Activated CD8-positive, alpha-beta memory T cell treated with anti-CD3 and anti-CD28 coated beads, Interleukin-2, amount 10 ng/mL, durations not matched to agents 7 days and 5 days (primary cell): ENCODE data around the gene MED15. TPM values are rescaled to one million over a fixed set of nuclear protein-coding genes. Genes with fewer than 3 reads are reported as not detected.
"Not testable (repeated sequence)": the region's sequence is repeated elsewhere in the genome, so short reads cannot be mapped to it uniquely, and the experiment has no call there.

Source experiments
- ATAC-seq: fragments of 150-1000 bp; cut with Tn5 transposase; one replicate; pipeline ENCODE4 v1.10.0; 2021; ENCODE audit warnings: moderate library complexity
- CTCF ChIA-PET: fragments of 350-600 bp; sonication (Branson Sonifier 250); formaldehyde crosslinking; loops from one replicate; lab custom pipeline; 2021; ENCODE audit warnings: antibody characterized with exemption; lab: Charles Lee
- DNase-seq: peaks from one replicate; pipeline ENCODE4 v3.0.0-alpha.2; 2020
- H3K27ac Mint-ChIP-seq: one replicate; pipeline ENCODE4 v1.8.0; 2021; ENCODE audit warnings: mild to moderate bottlenecking, mixed read lengths
- H3K27me3 Mint-ChIP-seq: one replicate; pipeline ENCODE4 v1.8.0; 2021; ENCODE audit warnings: mixed read lengths
- H3K36me3 Mint-ChIP-seq: one replicate; pipeline ENCODE4 v1.8.0; 2021; ENCODE audit warnings: mild to moderate bottlenecking, mixed read lengths
- H3K4me1 Mint-ChIP-seq: one replicate; pipeline ENCODE4 v1.8.0; 2021; ENCODE audit warnings: mixed read lengths
- H3K4me3 Mint-ChIP-seq: one replicate; pipeline ENCODE4 v1.8.0; 2021; ENCODE audit warnings: mild to moderate bottlenecking, moderate library complexity, mixed read lengths
- H3K9me3 Mint-ChIP-seq: one replicate; pipeline ENCODE4 v1.8.0; 2022; ENCODE audit warnings: low read depth, mixed read lengths
- total RNA-seq, 2 experiments: library from RNA; stranded (reverse); gene quantifications; one replicate each; pipeline ENCODE4 v1.2.3, GENCODE V29; 2021

Gene MED15
- total RNA-seq, 2 experiments from 2014 or later = 145 to 179 TPM

DNA sequence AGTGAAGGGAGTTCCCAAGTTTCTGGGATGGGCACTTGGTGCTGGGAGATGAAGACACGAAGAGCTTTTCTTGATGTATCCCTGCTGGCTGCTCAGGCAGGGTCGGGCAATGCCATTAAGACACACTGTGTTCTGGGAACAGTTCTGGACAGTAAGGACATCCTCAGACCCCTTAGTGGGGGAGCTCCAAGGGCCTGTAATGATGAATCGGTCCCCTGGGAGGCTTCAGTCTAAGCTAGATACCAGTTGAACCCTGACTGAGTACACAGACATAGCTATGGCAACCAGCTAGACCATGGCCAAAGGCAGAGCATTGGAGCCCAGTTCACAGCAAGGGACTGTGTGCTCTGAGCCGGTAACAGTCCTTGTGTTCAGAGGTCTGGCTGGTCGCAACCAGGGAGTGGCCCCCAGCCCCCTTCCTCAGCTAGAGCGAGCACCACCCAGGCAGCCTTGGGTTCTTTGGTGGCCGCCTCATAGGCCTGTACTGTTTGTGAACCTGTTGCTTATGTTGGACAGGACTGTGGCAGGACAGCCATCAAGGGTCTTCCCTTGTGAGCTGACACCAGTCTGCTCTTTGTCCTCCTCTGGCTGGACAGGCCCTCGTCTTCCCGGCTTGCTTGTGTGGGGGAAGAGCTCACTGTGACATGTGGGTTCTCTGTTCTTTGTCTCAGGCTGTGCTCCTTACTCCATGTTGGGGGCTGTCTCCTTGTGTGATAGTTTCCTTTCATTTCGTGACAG, 25.0 kb downstream of the MED15 start:
- Mint-ChIP-seq H3K36me3 (peaks cover 46% of the 10 kb centered on the region), H3K27me3 (no peaks in the 10 kb centered on the region), H3K27ac (peak overlapping the region; percentile 26), H3K9me3 (no peaks in the 10 kb centered on the region), H3K4me3 (no peak overlapping the region), H3K4me1 (peaks cover 48% of the 10 kb centered on the region)
- ATAC-seq (no peak), DNase-seq (no peak)
- CTCF ChIA-PET = interaction anchor here (1.1 kb wide), 1 partner anchor 32 kb away, joined by 3 read pairs; no protein-coding TSS in a partner anchor

GRCh38 chr22:20533095-20533878, 25.9 kb downstream of the MED15 start:
- CTCF ChIA-PET = interaction anchor here (1.1 kb wide), 1 partner anchor 31 kb away, joined by 3 read pairs; no protein-coding TSS in a partner anchor
- DNase-seq (no peak), ATAC-seq (no peak)
- Mint-ChIP-seq H3K4me1 (peaks cover 42% of the 10 kb centered on the region), H3K36me3 (peaks cover 46% of the 10 kb centered on the region), H3K27me3 (no peaks in the 10 kb centered on the region), H3K27ac (peak overlapping the region; percentile 64), H3K9me3 (no peaks in the 10 kb centered on the region), H3K4me3 (no peak overlapping the region)

- peak overlapping the region; percentile 41 for H3K27ac Mint-ChIP-seq
- peaks cover 46% of the 10 kb centered on the region for H3K36me3 Mint-ChIP-seq
- CTCF ChIA-PET = no interaction called here
- no peaks in the 10 kb centered on the region for H3K9me3 Mint-ChIP-seq
- ATAC-seq (no peak), DNase-seq (no peak)
- H3K4me1 Mint-ChIP-seq = peaks cover 39% of the 10 kb centered on the region
- no peak overlapping the region for H3K4me3 Mint-ChIP-seq
- H3K27me3 Mint-ChIP-seq = no peaks in the 10 kb centered on the region
Observed at GRCh38 chr22:20533879-20534265, 26.5 kb downstream of the MED15 start.

DNA sequence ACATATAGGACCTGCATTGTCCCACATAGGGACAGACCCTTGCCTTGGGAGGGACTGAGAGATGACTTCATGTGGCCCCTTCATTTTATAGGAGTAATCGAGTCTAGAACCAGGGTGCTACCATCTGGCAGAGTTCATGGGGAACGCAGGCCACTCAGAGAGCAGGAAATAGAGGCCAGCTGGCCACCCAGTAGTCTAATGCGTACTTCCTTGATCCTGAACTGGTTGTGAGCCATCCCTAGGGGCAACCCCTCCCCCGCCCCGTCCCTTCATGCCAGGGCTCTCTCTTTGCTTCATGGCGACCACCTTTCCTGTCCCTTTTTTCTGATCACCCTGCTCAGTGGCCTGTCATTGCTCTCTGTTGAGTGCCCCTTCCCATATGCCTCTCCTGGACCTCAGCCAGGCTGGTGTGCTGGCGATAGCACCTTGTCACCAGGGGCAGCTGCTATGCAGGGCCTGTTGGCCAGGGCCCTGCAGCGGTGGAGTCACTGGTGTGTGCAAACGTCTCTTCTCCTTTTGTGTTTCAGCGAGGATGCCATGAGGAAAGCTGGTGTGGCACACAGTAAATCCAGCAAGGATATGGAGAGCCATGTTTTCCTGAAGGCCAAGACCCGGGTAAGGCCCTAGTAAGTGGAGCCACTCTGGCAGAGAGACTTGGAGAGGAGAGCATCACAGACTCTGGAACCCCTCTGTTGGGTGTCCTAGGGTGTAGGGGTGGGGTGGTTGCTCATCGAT, 29.3 kb downstream of the MED15 start:
- H3K4me1 Mint-ChIP-seq = peaks cover 30% of the 10 kb centered on the region
- ATAC-seq = no peak
- CTCF ChIA-PET = no interaction called here

GRCh38 chr22:20537325-20537756, 29.9 kb downstream of the MED15 start:
- CTCF ChIA-PET = interaction anchor here (1.0 to 1.2 kb wide), 2 partner anchors 10 to 34 kb away, joined by 4 read pairs; no protein-coding TSS in a partner anchor
- ATAC-seq = no peak
- no peaks in the 10 kb centered on the region for H3K9me3 Mint-ChIP-seq
- H3K4me3 Mint-ChIP-seq = no peak overlapping the region
- H3K4me1 Mint-ChIP-seq = peaks cover 24% of the 10 kb centered on the region
- no peak overlapping the region for H3K27ac Mint-ChIP-seq
- no peaks in the 10 kb centered on the region for H3K27me3 Mint-ChIP-seq
- H3K36me3 Mint-ChIP-seq = peaks cover 59% of the 10 kb centered on the region
- no peak for DNase-seq

More for the DNA sequence above, 29.3 kb downstream of the MED15 start:
- H3K27me3 Mint-ChIP-seq = no peaks in the 10 kb centered on the region
- H3K27ac Mint-ChIP-seq = peak overlapping the region; percentile 33
- no peak overlapping the region for H3K4me3 Mint-ChIP-seq
- no peaks in the 10 kb centered on the region for H3K9me3 Mint-ChIP-seq
- H3K36me3 Mint-ChIP-seq = peaks cover 57% of the 10 kb centered on the region
- DNase-seq = no peak

- Mint-ChIP-seq H3K36me3 (peaks cover 62% of the 10 kb centered on the region), H3K9me3 (no peaks in the 10 kb centered on the region), H3K4me1 (peaks cover 21% of the 10 kb centered on the region), H3K27me3 (no peaks in the 10 kb centered on the region), H3K27ac (no peak overlapping the region), H3K4me3 (no peak overlapping the region)
- CTCF ChIA-PET = interaction anchor here (1.0 to 1.2 kb wide), 2 partner anchors 10 to 33 kb away, joined by 4 read pairs; no protein-coding TSS in a partner anchor
- no peak for DNase-seq
- ATAC-seq = no peak
Observed at GRCh38 chr22:20537983-20538382, 30.6 kb downstream of the MED15 start.

DNA sequence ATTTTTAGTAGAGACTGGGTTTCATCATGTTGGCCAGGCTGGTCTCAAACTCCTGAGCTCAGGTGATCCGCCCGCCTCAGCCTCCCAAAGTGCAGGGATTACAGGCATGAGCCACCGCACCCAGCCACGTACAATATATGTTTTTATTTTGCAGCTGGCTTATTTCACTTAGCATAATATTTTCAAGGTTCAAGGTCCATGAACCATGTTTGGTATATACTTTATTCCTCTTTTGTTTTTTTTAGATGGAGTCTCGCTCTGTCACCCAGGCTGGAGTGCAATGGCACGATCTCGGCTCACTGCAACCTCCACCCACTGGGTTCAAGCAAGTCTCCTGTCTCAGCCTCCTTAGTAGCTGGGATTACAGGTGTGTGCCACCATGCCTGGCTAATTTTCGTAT, 31.5 kb downstream of the MED15 start:
- CTCF ChIA-PET, H3K4me3 Mint-ChIP-seq, H3K27me3 Mint-ChIP-seq, DNase-seq, H3K9me3 Mint-ChIP-seq, ATAC-seq, H3K27ac Mint-ChIP-seq: not testable (repeated sequence)
- Mint-ChIP-seq H3K36me3 (peaks cover 64% of the 10 kb centered on the region), H3K4me1 (peaks cover 15% of the 10 kb centered on the region)

GRCh38 chr22:20542055-20542454, 34.6 kb downstream of the MED15 start:
- no peak for DNase-seq
- H3K36me3 Mint-ChIP-seq = peaks cover 64% of the 10 kb centered on the region
- ATAC-seq = no peak
- no peak overlapping the region for H3K4me3 Mint-ChIP-seq
- CTCF ChIA-PET = interaction anchor here (1.1 kb wide), 1 partner anchor 22 kb away, joined by 4 read pairs; no protein-coding TSS in a partner anchor
- no peaks in the 10 kb centered on the region for H3K27me3 Mint-ChIP-seq
- H3K27ac Mint-ChIP-seq = peak overlapping the region; percentile 46
- no peaks in the 10 kb centered on the region for H3K9me3 Mint-ChIP-seq
- peaks cover 30% of the 10 kb centered on the region for H3K4me1 Mint-ChIP-seq

DNA sequence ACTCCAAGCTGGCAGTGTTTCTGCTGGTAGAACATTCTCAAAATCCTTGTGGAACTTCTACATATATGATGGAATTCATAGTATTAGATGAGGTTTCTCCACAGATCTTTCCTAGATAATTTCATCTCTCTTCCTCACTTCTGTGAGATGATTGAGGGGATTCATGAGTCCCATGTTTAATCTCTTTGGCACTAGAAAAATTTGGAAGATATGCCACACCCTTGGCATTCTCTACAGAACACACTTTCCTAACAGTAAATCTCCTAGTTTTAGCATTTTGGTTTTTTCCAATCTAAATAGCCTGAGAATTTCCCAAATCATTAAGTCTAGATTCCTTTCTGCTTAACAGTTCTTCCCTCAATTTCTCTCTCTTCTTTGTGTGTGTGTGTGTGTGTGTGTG, 35.3 kb downstream of the MED15 start:
- no peaks in the 10 kb centered on the region for H3K9me3 Mint-ChIP-seq
- H3K4me1 Mint-ChIP-seq = peaks cover 32% of the 10 kb centered on the region
- H3K27me3 Mint-ChIP-seq = no peaks in the 10 kb centered on the region
- no peak overlapping the region for H3K27ac Mint-ChIP-seq
- H3K36me3 Mint-ChIP-seq = peaks cover 59% of the 10 kb centered on the region
- DNase-seq = no peak
- CTCF ChIA-PET = interaction anchor here (0.7 to 17.2 kb wide), 3 partner anchors 21 to 27 kb away, joined by 3 to 406 read pairs (median 4); no protein-coding TSS in a partner anchor
- ATAC-seq = no peak
- no peak overlapping the region for H3K4me3 Mint-ChIP-seq

DNA sequence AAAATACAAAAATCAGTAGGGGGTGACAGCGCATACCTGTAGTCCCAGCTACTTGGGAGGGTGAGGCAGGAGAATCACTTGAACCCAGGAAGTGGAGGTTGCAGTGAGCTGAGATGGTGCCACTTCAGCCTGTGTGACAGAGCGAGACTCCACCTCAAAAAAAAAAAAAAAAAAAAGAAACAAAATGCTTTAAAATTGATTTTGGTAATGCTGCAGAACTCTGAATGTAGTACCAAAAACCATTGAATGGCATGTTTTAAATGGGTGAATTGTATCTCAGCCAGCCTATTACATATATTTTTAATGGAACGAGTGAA, 37.9 kb downstream of the MED15 start:
- peaks cover 40% of the 10 kb centered on the region for H3K36me3 Mint-ChIP-seq
- H3K27ac Mint-ChIP-seq = not testable (repeated sequence)

DNA sequence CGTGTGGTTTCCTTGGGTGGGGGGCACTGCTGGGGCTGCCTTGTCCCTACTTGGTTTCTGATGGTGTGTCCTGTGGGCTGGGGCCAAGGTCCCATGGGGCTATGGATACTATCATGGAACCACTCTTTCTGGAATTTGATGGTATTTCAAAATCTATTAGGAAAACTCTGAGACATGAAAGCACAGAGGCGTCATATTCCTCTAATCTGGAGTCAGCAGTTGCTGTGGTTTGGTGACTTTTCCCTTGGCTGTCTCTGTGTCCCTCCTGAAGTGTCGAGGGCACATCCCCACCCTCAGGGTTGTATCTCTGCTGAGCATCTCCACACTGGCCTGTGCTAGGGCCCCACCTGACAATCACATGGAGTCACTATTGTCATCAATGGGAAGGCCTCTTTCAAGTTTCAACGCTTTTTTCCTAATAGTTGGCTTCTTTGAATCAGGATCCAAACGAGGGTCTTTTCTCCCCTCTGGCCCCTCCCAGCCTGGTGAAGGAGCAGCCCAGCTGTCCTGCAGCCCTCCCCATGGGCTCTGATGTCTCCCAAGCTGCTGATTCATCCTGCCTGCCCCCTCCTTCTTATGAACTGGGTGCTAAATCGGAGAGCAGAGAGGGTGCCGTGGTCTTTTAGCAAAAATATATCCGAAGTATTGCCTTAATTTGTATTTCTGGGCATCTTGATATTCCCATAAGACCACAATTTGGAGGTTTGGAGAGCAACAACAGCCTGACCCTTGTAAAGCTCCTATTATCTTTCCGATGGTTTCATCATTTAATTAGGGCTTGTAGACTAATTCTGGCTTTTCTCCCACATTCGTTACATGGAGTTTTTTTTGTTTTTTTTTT, 38.5 kb downstream of the MED15 start:
- DNase-seq = no peak
- Mint-ChIP-seq H3K36me3 (peaks cover 35% of the 10 kb centered on the region), H3K27ac (no peak overlapping the region), H3K4me3 (no peak overlapping the region), H3K4me1 (peaks cover 61% of the 10 kb centered on the region), H3K27me3 (no peaks in the 10 kb centered on the region), H3K9me3 (no peaks in the 10 kb centered on the region)
- ATAC-seq = no peak
- CTCF ChIA-PET = interaction anchor here (1.7 to 17.2 kb wide), 2 partner anchors 21 to 38 kb away, joined by 5 to 406 read pairs; partner anchors contain the start of gene MED15

More for the DNA sequence above, 37.9 kb downstream of the MED15 start:
- H3K27me3 Mint-ChIP-seq, ATAC-seq, H3K9me3 Mint-ChIP-seq, H3K4me3 Mint-ChIP-seq, DNase-seq: not testable (repeated sequence)
- peaks cover 55% of the 10 kb centered on the region for H3K4me1 Mint-ChIP-seq
- CTCF ChIA-PET = interaction anchor here (0.7 to 17.2 kb wide), 2 partner anchors 22 to 32 kb away, joined by 3 to 406 read pairs; no protein-coding TSS in a partner anchor

DNA sequence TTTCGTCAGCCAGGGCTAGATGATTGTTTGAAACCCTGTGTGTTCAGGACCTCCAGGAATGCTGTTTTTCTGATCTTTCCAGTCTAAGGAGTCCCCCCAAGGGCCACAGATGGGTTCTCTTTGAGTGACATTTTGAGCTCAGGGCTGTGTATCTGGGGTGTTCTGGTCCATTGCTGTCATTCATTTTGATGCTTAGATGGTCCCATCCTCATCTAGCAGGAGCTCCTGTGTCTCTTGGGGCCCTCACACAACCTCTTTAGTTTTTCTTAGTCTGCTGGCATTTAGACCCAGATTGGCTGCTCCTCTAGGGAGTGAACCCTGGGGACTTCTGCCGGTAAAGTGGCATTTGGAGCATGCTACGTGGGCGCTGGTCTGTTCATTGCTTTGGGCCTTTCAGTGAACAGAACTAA, 39.1 kb downstream of the MED15 start:
- Mint-ChIP-seq H3K27me3 (no peaks in the 10 kb centered on the region), H3K4me3 (no peak overlapping the region), H3K4me1 (peaks cover 68% of the 10 kb centered on the region), H3K36me3 (peaks cover 36% of the 10 kb centered on the region), H3K27ac (no peak overlapping the region), H3K9me3 (no peaks in the 10 kb centered on the region)
- CTCF ChIA-PET = interaction anchor here (1.2 to 17.2 kb wide), 3 partner anchors 20 to 41 kb away, joined by 3 to 406 read pairs (median 5); partner anchors contain the start of gene MED15
- DNase-seq (no peak), ATAC-seq (no peak)
